Activated CD4-positive, alpha-beta T cell treated with anti-CD3 and anti-CD28 coated beads, Interleukin-2, amount 10 ng/mL, durations not matched to agents 24 days and 14 days (primary cell): Measurements from ENCODE around the gene ALOXE3. TPM values are rescaled to one million over a fixed set of nuclear protein-coding genes. Genes with fewer than 3 reads are reported as not detected.
A peak's percentile ranks its signal among the peaks of the same experiment; 100 is the strongest.
"Not testable (repeated sequence)": the region's sequence is repeated elsewhere in the genome, so short reads cannot be mapped to it uniquely, and the experiment has no call there.

ENCODE experiments used
- DNase-seq: peaks from one replicate; pipeline ENCODE4 v3.0.0; 2022
- H3K27ac Mint-ChIP-seq: one replicate; pipeline ENCODE4 v1.8.0; 2022; ENCODE audit warnings: mild to moderate bottlenecking, mixed read lengths
- H3K27me3 Mint-ChIP-seq: one replicate; pipeline ENCODE4 v1.8.0; 2022; ENCODE audit warnings: mixed read lengths
- H3K36me3 Mint-ChIP-seq: one replicate; pipeline ENCODE4 v1.8.0; 2022; ENCODE audit warnings: low read depth, mild to moderate bottlenecking, mixed read lengths
- H3K4me1 Mint-ChIP-seq: one replicate; pipeline ENCODE4 v1.8.0; 2021; ENCODE audit warnings: mixed read lengths
- H3K4me3 Mint-ChIP-seq: one replicate; pipeline ENCODE4 v1.8.0; 2022; ENCODE audit warnings: mild to moderate bottlenecking, moderate library complexity, mixed read lengths
- H3K9me3 Mint-ChIP-seq: one replicate; pipeline ENCODE4 v1.8.0; 2021; ENCODE audit warnings: mixed read lengths
- intact Hi-C: fragments of 100-400 bp; cut with micrococcal nuclease; formaldehyde crosslinking; loops from one replicate; pipeline ENCODE4 v1.15.1; 2023
- total RNA-seq: library from RNA; stranded (reverse); gene quantifications from 2 replicates; pipeline ENCODE4 v1.2.3, GENCODE V29; 2022

ALOXE3 gene
- total RNA-seq, 1 donor from 2014 or later: not detected

DNA sequence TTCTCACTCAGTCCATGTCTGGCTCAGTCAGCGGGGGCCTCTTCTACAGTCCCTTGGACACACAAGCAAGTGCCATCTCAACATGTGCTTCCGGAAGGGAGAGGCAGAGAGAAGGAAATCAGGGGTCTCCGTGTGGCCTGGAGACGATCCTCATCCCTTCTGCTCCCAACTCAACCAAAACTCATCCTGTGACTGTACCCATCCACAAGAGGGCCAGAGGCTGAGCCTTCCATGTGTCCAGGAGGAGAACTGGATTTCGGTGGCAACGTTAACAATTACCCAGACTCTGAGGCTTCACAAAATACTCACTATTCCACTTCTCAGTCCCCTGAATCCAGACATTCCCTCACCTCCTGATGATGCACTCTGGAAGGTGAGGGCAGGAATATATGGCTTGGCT, 23.0 kb downstream of the ALOXE3 start:
- Mint-ChIP-seq H3K4me3 (no peak overlapping the region), H3K27me3 (peaks cover 21% of the 10 kb centered on the region), H3K9me3 (no peaks in the 10 kb centered on the region), H3K27ac (no peak overlapping the region), H3K36me3 (no peaks in the 10 kb centered on the region), H3K4me1 (peaks cover 8% of the 10 kb centered on the region)
- intact Hi-C loops: loop anchor here (2.0 kb wide), 1 partner anchor 15 kb away; no protein-coding TSS in a partner anchor
- DNase-seq: no peak

DNA sequence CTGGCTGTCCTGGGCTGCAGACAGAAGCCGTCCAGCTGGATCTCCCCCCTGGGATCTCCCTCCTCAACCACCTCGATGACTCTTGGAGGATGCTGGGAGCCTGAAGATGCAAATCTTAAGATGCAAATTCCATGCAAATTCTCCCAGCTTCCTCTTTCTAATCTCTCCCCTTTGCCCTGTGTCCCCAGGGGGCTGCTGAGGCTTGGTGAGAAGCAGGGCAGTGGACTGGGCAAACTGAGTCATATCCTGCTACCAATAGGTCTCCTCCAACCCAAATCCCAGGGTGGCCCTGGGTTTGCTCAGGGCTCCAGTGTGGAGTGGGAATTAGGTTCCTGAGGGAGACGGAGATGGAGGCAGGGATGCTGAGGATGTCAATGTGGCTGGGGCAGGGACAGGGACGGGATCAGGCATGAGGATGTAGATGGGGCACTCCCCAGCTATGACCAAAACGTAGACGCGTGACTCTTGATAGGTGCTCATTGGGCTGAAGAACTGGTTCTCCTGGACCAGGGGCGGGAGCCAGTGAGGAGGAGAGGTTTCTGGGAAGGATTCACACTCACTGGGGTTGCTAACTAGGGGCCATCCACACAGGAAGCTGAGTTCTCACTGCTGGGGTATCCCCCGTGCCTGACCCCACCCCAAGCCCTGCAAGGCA, 27.2 kb downstream of the ALOXE3 start:
- H3K36me3 Mint-ChIP-seq: no peaks in the 10 kb centered on the region
- intact Hi-C loops: no loop called here
- no peak for DNase-seq
- H3K4me1 Mint-ChIP-seq: peaks cover 8% of the 10 kb centered on the region
- no peaks in the 10 kb centered on the region for H3K9me3 Mint-ChIP-seq
- H3K27me3 Mint-ChIP-seq: peaks cover 28% of the 10 kb centered on the region
- H3K4me3 Mint-ChIP-seq: no peak overlapping the region
- no peak overlapping the region for H3K27ac Mint-ChIP-seq

DNA sequence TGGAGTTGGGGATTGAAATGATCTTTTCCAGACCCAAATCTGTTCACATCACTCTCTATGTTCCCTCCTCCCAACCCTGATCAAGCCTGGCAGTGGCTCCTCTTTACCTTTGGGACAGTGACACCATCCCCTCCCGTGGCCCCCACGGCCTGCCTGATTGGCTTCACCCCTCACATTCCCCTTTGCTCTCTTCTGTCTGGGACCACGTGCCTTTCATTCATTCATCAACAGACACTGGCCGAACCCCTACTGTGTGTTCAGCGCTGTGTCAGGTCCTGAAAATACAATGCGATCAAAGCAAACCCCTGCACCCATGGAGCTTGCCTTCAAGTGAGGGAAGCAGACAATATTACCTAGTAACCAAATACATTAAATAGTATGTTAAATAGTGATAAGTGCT, 28.6 kb downstream of the ALOXE3 start:
- Mint-ChIP-seq H3K27ac (no peak overlapping the region), H3K4me3 (no peak overlapping the region), H3K36me3 (no peaks in the 10 kb centered on the region), H3K9me3 (no peaks in the 10 kb centered on the region), H3K4me1 (peaks cover 6% of the 10 kb centered on the region), H3K27me3 (peaks cover 21% of the 10 kb centered on the region)
- no peak for DNase-seq
- intact Hi-C loops: no loop called here

DNA sequence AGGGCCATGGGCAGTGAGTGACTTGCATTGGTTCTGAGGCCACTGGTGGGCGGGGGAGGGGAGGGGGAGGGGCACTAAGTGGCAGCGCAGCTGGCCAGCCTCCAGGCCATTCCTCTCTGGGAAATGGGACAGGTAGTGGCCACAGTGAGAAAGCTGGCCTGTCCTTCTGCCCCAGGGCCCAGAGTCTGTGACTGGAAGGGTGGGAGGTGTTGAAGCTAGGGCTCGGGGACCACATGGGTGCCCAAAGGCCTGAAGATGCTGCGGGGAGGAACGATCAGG, 30.4 kb downstream of the ALOXE3 start:
- H3K36me3 Mint-ChIP-seq: no peaks in the 10 kb centered on the region
- no peak overlapping the region for H3K27ac Mint-ChIP-seq
- H3K4me3 Mint-ChIP-seq: no peak overlapping the region

DNA sequence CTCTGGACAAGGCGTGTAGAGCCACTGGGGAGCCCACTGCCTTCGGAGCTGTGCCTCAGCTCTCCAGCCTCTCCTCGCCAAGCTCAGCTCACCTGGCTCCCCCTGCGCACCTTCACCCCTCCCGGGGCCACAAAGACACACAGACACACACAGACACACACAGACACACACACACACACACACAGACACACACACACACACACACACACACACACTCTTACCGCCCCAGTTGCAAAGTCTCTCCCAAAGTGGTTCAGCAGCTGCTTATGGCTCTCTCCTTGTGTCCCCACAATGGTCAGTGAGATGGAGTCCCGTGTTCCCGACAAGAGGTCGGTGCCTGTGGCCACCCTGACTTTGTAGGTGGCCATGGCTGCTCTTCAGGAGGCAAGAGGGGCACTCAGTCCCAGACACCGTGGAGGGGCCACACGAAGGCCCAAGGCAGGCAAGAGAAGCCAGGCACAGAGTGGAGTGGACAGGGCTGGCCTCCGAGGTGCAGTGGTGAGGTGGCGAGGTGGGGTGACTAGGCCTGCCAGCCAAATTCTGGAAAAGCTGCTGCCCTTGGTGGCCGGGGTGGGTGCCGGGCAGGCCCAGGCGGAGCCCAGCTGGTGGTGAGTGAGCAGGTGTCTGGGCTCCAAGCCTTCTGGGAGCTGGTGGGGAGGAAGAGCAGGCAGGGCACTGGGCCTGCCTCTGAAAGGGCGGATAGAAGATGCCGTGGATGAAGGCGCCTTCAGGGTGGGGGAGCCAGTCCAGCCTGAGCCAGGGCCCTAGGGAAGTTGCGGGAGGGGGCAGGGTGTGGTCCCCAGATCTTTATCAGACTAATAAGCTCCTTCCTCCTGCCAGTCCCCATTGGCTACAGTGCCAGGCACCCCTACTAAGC, 31.0 kb downstream of the ALOXE3 start, which contains the start of gene ALOX12B:
TSS of gene ALOX12B (minus strand) at position 642 of the 877 bp plus-strand sequence. CDS start at position 368, 274 bp downstream.
- Mint-ChIP-seq H3K9me3 (no peaks in the 10 kb centered on the region), H3K4me1 (no peaks in the 10 kb centered on the region), H3K27ac (no peak within 1 kb of the TSS), H3K36me3 (no peaks in the 10 kb centered on the region), H3K27me3 (peaks cover 15% of the 10 kb centered on the region), H3K4me3 (no peak within 1 kb of the TSS)
- intact Hi-C loops: no loop called here
- no peak for DNase-seq

More for the DNA sequence above, 30.4 kb downstream of the ALOXE3 start:
- Mint-ChIP-seq H3K27me3 (peaks cover 17% of the 10 kb centered on the region), H3K4me1 (no peaks in the 10 kb centered on the region), H3K9me3 (no peaks in the 10 kb centered on the region)
- DNase-seq: no peak
- intact Hi-C loops: no loop called here

DNA sequence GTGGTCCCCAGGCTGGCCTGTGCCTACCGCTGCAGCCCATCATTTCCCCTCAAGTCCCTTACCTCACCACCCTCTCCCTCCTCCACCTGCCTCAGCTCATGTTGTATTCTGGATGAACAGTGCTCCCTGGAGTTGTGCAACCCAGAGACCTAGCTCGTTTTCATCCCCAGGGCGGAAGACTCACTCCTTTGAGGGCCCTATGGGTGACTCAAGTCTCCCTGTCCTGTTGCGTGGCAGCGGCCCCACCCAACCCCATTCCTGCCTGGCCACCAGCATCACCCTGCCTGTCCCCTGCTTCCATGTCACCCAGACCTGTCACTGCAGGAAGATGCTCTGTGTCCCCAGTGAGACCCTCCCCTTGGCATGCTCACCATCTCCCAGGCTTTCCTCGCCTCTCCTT, 34.1 kb downstream of the ALOXE3 start:
- peaks cover 7% of the 10 kb centered on the region for H3K27me3 Mint-ChIP-seq
- peaks cover 8% of the 10 kb centered on the region for H3K4me1 Mint-ChIP-seq
- H3K27ac Mint-ChIP-seq: no peak overlapping the region
- intact Hi-C loops: no loop called here
- no peak for DNase-seq
- H3K9me3 Mint-ChIP-seq: no peaks in the 10 kb centered on the region
- H3K4me3 Mint-ChIP-seq: no peak overlapping the region
- peaks cover 3% of the 10 kb centered on the region for H3K36me3 Mint-ChIP-seq

DNA sequence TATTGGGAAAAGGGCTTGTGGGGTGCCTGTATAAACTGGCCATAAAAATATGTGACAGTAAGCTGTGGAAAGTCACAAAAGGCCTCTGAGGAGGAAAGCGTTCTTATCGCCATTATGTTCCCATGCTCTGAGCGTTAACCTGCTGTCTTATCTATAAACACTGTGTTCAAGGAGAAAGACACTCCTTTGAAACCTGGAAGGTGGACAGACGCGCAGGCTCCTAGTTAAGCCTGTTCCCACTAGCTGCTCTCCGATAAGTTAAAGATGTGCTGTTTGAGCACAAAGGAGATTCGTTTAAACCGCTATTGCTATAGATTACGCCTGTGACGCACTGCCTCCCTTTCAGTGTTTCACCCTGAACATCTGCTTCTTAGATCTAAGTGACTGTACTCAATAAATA, 36.0 kb downstream of the ALOXE3 start:
- Mint-ChIP-seq H3K27me3 (peaks cover 3% of the 10 kb centered on the region), H3K4me3 (no peak overlapping the region), H3K36me3 (peaks cover 3% of the 10 kb centered on the region), H3K9me3 (no peaks in the 10 kb centered on the region), H3K4me1 (peaks cover 9% of the 10 kb centered on the region), H3K27ac (no peak overlapping the region)
- DNase-seq: no peak
- intact Hi-C loops: no loop called here

DNA sequence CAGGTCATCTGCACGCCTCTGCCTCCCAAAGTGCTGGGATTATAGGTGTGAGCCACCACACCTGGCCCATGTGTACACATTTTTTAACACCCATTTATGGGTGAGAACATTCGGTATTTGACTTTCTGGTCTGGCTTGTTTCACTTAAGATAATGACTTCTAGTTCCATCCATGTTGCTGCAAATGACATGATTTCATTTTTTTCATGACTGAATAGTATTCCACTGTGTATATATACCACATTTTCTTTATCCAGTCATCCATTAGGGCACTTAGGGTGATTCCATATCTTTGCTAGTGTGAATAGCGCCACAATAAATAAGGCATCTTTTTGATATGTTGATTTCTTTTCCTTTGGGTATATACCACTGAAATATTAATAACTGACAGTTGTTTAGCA, 36.4 kb downstream of the ALOXE3 start:
- Mint-ChIP-seq H3K36me3 (peaks cover 3% of the 10 kb centered on the region), H3K4me3 (no peak overlapping the region), H3K9me3 (no peaks in the 10 kb centered on the region), H3K4me1 (peaks cover 9% of the 10 kb centered on the region), H3K27ac (no peak overlapping the region), H3K27me3 (peaks cover 3% of the 10 kb centered on the region)
- intact Hi-C loops: no loop called here
- no peak for DNase-seq

DNA sequence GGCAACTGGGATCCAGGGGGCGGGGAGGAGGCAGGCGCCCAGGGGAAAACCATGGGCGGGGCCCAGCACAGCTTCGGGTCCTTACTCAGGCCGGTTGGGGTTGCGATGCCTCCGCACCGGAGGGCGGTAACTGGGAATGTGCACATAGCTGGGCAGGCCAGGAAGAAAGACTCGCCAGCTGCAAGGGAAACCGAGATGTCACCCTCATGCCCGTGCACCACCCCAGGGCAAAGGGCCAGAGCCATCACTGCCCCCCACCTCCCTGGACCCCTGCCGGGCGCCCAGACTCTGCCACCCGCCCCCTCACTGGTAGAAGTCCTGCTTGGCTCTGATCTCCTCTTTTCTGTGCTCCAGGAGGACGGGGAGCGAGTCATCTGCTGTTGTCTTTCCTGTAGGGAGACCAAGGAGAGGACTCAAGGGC, 37.5 kb downstream of the ALOXE3 start:
- H3K36me3 Mint-ChIP-seq: peaks cover 3% of the 10 kb centered on the region

DNA sequence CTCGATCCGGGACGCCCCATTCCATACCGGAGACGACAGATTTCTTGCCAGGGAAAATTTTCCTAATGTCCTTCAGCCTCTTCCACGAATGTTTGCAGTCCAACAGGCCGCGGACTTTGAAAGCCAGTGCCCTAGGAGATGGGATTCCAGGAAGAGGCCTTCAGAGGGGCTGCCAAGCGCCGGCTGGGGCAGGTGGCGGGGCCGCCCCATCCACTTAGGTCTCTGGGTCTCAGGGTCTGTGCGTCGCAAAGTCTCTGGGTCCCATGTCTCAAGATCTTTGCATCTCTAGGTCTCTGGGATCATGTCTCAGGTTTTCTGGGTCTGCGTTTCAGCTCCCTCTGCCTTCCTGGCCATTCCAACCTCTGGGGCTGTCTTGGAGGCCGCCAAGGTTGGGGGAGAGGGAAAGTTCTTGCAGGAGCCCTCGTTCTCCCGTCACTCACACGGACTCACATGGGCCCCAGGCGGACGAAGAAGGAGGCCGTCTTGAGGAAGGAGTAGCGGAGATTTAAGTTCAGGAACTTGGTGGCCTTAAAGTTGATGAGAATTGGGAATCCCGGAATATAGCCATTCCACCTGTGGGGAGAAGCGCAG, 38.0 kb downstream of the ALOXE3 start:
- H3K36me3 Mint-ChIP-seq: peaks cover 3% of the 10 kb centered on the region
- intact Hi-C loops: loop anchor here (1.0 kb wide), 1 partner anchor 39 kb away; no protein-coding TSS in a partner anchor
- peak overlapping the region; percentile 85 for H3K4me3 Mint-ChIP-seq
- H3K9me3 Mint-ChIP-seq: no peaks in the 10 kb centered on the region
- no peak for DNase-seq
- peak overlapping the region; percentile 86 for H3K27ac Mint-ChIP-seq
- peaks cover 9% of the 10 kb centered on the region for H3K4me1 Mint-ChIP-seq
- H3K27me3 Mint-ChIP-seq: peaks cover 10% of the 10 kb centered on the region

More for the DNA sequence above, 37.5 kb downstream of the ALOXE3 start:
- Mint-ChIP-seq H3K4me1 (peaks cover 9% of the 10 kb centered on the region), H3K27me3 (peaks cover 7% of the 10 kb centered on the region), H3K9me3 (no peaks in the 10 kb centered on the region), H3K4me3 (peak overlapping the region; percentile 85), H3K27ac (no peak overlapping the region)
- intact Hi-C loops: loop anchor here (1.0 kb wide), 1 partner anchor 38 kb away; no protein-coding TSS in a partner anchor
- DNase-seq: no peak

DNA sequence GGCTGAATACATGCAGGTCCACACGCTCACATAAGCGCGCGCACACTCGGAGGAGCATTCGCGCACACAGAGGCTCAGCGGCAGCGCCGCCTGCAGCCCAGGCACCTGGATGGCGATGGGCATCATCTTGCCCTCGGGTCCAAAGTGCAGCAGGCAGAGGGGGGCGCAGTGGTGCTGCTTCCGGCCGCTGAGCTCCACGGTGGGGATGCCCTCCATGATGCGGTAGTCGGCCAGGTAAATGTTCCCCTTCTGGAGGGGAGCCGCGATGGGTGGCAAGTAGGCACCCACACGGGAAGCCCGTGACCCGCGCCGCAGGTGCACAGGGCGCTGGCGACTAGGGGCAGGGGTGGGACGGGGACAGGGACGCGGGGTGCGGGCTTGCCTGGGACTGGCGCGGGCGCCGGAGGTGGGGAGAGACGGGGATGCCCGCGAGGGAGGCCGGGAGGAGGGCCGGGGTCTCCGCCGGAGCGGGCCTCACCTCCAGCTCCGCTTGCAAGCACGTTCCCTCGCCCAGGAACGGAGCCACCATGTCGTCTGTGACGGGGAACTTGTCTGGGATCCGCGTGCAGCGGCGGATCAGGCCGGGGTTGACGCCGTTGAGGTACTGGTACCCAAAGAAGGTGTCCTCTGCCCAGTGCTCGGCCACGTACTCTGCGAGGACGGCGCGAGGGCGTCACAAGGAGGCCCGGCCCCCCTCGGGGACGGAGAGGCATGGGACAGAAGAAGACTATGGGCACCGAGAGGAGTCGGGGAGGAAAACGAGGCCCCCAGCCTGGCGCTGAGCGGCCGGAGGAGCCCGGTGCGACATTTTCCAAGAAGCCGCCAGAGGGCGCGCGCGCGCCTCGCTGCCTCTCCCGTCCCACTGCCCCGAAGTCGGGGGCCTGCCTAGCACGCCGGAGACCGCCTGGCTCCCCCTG, 38.8 kb downstream of the ALOXE3 start:
- Mint-ChIP-seq H3K27me3 (peaks cover 17% of the 10 kb centered on the region), H3K9me3 (no peaks in the 10 kb centered on the region), H3K4me3 (peak overlapping the region; percentile 85), H3K4me1 (peaks cover 9% of the 10 kb centered on the region), H3K36me3 (peaks cover 3% of the 10 kb centered on the region), H3K27ac (peak overlapping the region; percentile 86)
- intact Hi-C loops: loop anchor here (1.0 kb wide), 2 partner anchors 19 to 40 kb away; no protein-coding TSS in a partner anchor
- peak; percentile 93 for DNase-seq

DNA sequence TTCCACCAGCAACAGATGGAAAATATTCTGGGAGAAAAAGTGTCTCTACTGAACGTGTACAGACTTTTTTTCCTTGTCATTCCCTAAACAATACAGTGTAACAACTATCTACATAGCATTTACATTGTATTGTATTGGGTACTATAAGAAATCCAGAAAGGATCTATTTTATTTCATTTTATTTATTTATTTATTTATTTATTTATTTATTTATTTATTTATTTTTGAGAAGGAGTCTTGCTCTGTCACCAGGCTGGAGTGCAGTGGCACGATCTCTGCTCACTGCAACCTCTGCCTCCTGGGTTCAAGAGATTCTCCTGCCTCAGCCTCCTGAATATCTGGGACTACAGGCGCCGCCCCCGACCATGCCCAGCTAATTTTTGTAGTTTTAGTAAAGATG, 40.4 kb downstream of the ALOXE3 start:
- intact Hi-C loops, DNase-seq, H3K4me3 Mint-ChIP-seq, H3K9me3 Mint-ChIP-seq, H3K36me3 Mint-ChIP-seq: not testable (repeated sequence)
- Mint-ChIP-seq H3K4me1 (peaks cover 23% of the 10 kb centered on the region), H3K27ac (peak overlapping the region; percentile 38), H3K27me3 (peaks cover 32% of the 10 kb centered on the region)
